Vagina (tissue), 2 donors: ENCODE data around the gene SNX24.

Experiments used
- CTCF ChIP-seq, 3 experiments: fragments of 450-650 bp in 2 of 3; fragments of 200-600 bp in 1 of 3; sonication (generic) in 1 of 3; IDR thresholded peaks; one replicate each; pipeline ENCODE4 v1.5.1; 2017 to 2019; ENCODE audit warnings: antibody characterized with exemption in 3 of 3, mild to moderate bottlenecking in 2 of 3, moderate library complexity in 2 of 3
- POLR2A ChIP-seq, 2 donors: fragments of 450-650 bp; IDR thresholded peaks; one replicate each; pipeline ENCODE4 v1.6.1; 2017; ENCODE audit warnings: antibody characterized with exemption in 2 of 2, mild to moderate bottlenecking in 2 of 2, moderate library complexity in 2 of 2
- POLR2AphosphoS5 ChIP-seq, 2 donors: sonication (generic); formaldehyde crosslinking; IDR thresholded peaks; one replicate each; pipeline ENCODE4 v1.9.0; 2017; ENCODE audit warnings: antibody characterized with exemption in 2 of 2, mild to moderate bottlenecking in 2 of 2, low read depth in 1 of 2; ENCODE audit not compliant: insufficient read depth in 1 of 2

GRCh38 chr5:122882831-122883230 lies 37.4 kb downstream of the SNX24 start:
- TF ChIP-seq CTCF (IDR thresholded peaks at IDR 0.05) (no peak), POLR2A (IDR thresholded peaks at IDR 0.05) (no peak), POLR2AphosphoS5 (IDR thresholded peaks at IDR 0.05; ENCODE audit: insufficient read depth in 1 of 2, low read depth in 1 of 2) (peak in 1 of 2 donors; percentile 22)
